ENCODE data around the gene DCAF5. TPM values are rescaled to one million over a fixed set of nuclear protein-coding genes. Genes with fewer than 3 reads are reported as not detected.

Gene DCAF5
- total RNA-seq, 1 donor: 38.7 TPM

GRCh38 chr14:69161590-69161989 lies 8.7 kb upstream of the DCAF5 start:
- no peak overlapping the region for H3K4me3 ChIP-seq (ENCODE audit: insufficient read depth, low read length)
- no peak for TF ChIP-seq CTCF (IDR thresholded peaks at IDR 0.05; ENCODE audit: extremely low read depth, low read depth, low read length)
- no peak overlapping the region for H2AFZ ChIP-seq (ENCODE audit: low read length)
- H3K36me3 ChIP-seq (ENCODE audit: insufficient read depth, low read length): no peaks in the 10 kb centered on the region
- peaks cover 44% of the 10 kb centered on the region for H3K27me3 ChIP-seq (ENCODE audit: insufficient read depth, low read length)
- no peak overlapping the region for H3K4me2 ChIP-seq (ENCODE audit: insufficient read depth, low read length)
- DNase-seq (ENCODE audit: insufficient read length, low spot score, missing footprints): no peak
- no peaks in the 10 kb centered on the region for H3K79me2 ChIP-seq (ENCODE audit: insufficient read depth, low read length)
- H4K20me1 ChIP-seq (ENCODE audit: insufficient read depth, low read length): no peaks in the 10 kb centered on the region
- no peaks in the 10 kb centered on the region for H3K9me3 ChIP-seq (ENCODE audit: low read depth, low read length)
- H3K4me1 ChIP-seq (ENCODE audit: insufficient read depth, low read length): no peaks in the 10 kb centered on the region
- H3K27ac ChIP-seq (ENCODE audit: low read depth, low read length): no peak overlapping the region

- Histone ChIP-seq H3K9me3 (ENCODE audit: low read depth, low read length) (no peaks in the 10 kb centered on the region), H3K27ac (ENCODE audit: low read depth, low read length) (no peak overlapping the region)
Observed at GRCh38 chr14:69156224-69156623, 3.3 kb upstream of the DCAF5 start.

GRCh38 chr14:69154779-69155178 lies 1.9 kb upstream of the DCAF5 start:
- H3K79me2 ChIP-seq (ENCODE audit: insufficient read depth, low read length): peaks cover 30% of the 10 kb centered on the region
- DNase-seq (ENCODE audit: insufficient read length, low spot score, missing footprints): peak; percentile 69
- no peak overlapping the region for H3K4me2 ChIP-seq (ENCODE audit: insufficient read depth, low read length)
- H4K20me1 ChIP-seq (ENCODE audit: insufficient read depth, low read length): peaks cover 3% of the 10 kb centered on the region
- no peak for TF ChIP-seq CTCF (IDR thresholded peaks at IDR 0.05; ENCODE audit: extremely low read depth, low read depth, low read length)
- H3K4me1 ChIP-seq (ENCODE audit: insufficient read depth, low read length): peaks cover 22% of the 10 kb centered on the region
- no peaks in the 10 kb centered on the region for H3K36me3 ChIP-seq (ENCODE audit: insufficient read depth, low read length)
- peaks cover 20% of the 10 kb centered on the region for H3K27me3 ChIP-seq (ENCODE audit: insufficient read depth, low read length)
- H2AFZ ChIP-seq (ENCODE audit: low read length): no peak overlapping the region
- no peaks in the 10 kb centered on the region for H3K9me3 ChIP-seq (ENCODE audit: low read depth, low read length)
- no peak overlapping the region for H3K4me3 ChIP-seq (ENCODE audit: insufficient read depth, low read length)
- no peak overlapping the region for H3K27ac ChIP-seq (ENCODE audit: low read depth, low read length)

More at GRCh38 chr14:69156224-69156623, 3.3 kb upstream of the DCAF5 start:
- H3K36me3 ChIP-seq (ENCODE audit: insufficient read depth, low read length): no peaks in the 10 kb centered on the region
- H3K4me1 ChIP-seq (ENCODE audit: insufficient read depth, low read length): peaks cover 8% of the 10 kb centered on the region
- H4K20me1 ChIP-seq (ENCODE audit: insufficient read depth, low read length): no peaks in the 10 kb centered on the region
- TF ChIP-seq CTCF (IDR thresholded peaks at IDR 0.05; ENCODE audit: extremely low read depth, low read depth, low read length): no peak
- no peak overlapping the region for H3K4me2 ChIP-seq (ENCODE audit: insufficient read depth, low read length)
- peaks cover 32% of the 10 kb centered on the region for H3K27me3 ChIP-seq (ENCODE audit: insufficient read depth, low read length)
- DNase-seq (ENCODE audit: insufficient read length, low spot score, missing footprints): no peak
- H2AFZ ChIP-seq (ENCODE audit: low read length): no peak overlapping the region
- H3K4me3 ChIP-seq (ENCODE audit: insufficient read depth, low read length): no peak overlapping the region
- peaks cover 15% of the 10 kb centered on the region for H3K79me2 ChIP-seq (ENCODE audit: insufficient read depth, low read length)

- peak; percentile 74 for DNase-seq (ENCODE audit: insufficient read length, low spot score, missing footprints)
- peaks cover 12% of the 10 kb centered on the region for H3K27me3 ChIP-seq (ENCODE audit: insufficient read depth, low read length)
- H2AFZ ChIP-seq (ENCODE audit: low read length): peak overlapping the region; percentile 93
- no peak for TF ChIP-seq CTCF (IDR thresholded peaks at IDR 0.05; ENCODE audit: extremely low read depth, low read depth, low read length)
- H3K36me3 ChIP-seq (ENCODE audit: insufficient read depth, low read length): peaks cover under 1% of the 10 kb centered on the region
- H3K4me1 ChIP-seq (ENCODE audit: insufficient read depth, low read length): peaks cover 31% of the 10 kb centered on the region
- no peaks in the 10 kb centered on the region for H3K9me3 ChIP-seq (ENCODE audit: low read depth, low read length)
- H3K4me3 ChIP-seq (ENCODE audit: insufficient read depth, low read length): peak overlapping the region; percentile 91
- H4K20me1 ChIP-seq (ENCODE audit: insufficient read depth, low read length): peaks cover 10% of the 10 kb centered on the region
- peak overlapping the region; percentile 54 for H3K27ac ChIP-seq (ENCODE audit: low read depth, low read length)
- peak overlapping the region; percentile 88 for H3K4me2 ChIP-seq (ENCODE audit: insufficient read depth, low read length)
- peaks cover 38% of the 10 kb centered on the region for H3K79me2 ChIP-seq (ENCODE audit: insufficient read depth, low read length)
Observed at GRCh38 chr14:69153873-69154270, 953 bp upstream of the DCAF5 start.
